ENCODE data around the gene SLC35C1. TPM values are rescaled to one million over a fixed set of nuclear protein-coding genes. Genes with fewer than 3 reads are reported as not detected.
A peak's percentile ranks its signal among the peaks of the same experiment; 100 is the strongest.

SLC35C1 gene
- polyA plus RNA-seq, 1 donor from 2014 or later: 8.9 TPM

DNA sequence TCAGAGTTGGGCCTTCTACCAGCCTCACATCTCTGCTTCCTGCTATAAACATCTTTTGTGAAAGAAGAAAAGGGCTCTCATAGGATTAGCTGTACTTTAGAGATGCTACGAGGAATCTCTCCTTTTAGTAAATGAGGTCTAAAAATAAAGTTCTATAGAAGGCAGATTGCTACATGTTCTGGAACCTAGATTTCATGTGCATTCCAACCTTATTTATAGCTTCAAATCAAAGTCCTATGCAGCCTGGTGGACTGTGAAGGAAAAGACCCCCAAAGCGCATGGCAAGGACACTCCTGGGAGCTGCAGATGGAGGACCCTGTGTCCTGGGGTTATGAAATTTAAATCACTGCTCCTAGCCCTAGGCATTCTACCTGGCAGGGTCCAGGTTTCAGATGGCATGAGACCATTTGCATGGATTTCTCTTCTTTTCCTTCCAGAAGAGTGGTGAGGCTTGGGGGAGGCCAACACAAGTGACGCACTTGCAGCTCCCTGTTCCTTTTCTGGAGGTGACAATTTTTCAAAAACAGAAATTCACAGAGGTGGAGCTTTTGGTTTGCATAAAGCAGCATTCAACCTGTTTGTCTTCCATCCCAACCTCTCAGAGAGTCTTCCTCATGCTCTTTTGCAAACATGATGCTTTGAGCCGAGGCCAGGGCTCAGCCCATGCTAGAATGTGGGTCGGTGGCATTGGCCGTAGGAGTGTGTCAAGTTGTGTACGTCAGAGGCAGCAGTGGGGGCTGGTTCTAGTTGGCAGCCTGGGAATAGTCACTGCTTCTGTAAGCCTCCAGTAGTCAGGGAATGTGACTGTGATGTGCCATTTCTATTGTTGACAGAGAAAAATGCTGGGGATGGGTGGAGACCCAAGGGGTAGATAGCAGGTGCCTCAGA lies 48.6 kb downstream of the SLC35C1 start:
- peak overlapping the region in 2 of 4 donors; percentile 32 for H3K4me3 Mint-ChIP-seq
- no peaks in the 10 kb centered on the region for H3K27me3 Mint-ChIP-seq
- H3K27ac Mint-ChIP-seq: peak overlapping the region in 1 of 3 donors; percentile 62
- H3K9me3 Mint-ChIP-seq: no peaks in the 10 kb centered on the region
- H3K4me1 Mint-ChIP-seq: peaks cover 17 to 37% (median 21%) of the 10 kb centered on the region in 3 donors
- peaks cover 1% of the 10 kb centered on the region for H3K36me3 Mint-ChIP-seq

DNA sequence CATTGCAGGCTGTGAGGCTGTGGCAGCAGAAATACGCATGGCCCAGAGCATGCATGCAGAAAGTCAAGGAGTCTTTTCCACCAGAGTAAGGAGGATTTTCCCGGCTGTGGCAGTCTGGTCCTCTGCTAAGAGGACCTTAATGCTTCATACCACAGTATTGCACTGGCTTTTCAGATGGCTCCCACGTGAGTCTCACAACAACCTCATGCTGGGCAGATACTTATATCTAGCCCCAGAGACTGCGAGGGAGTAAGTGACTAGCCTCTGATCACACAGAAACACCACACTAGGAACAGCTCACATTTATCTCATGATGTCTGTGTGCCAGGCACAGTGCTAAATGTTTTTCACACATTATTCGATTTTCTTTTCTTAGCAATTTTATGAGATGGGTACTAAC lies 50.4 kb downstream of the SLC35C1 start:
- peaks cover 9 to 26% (median 17%) of the 10 kb centered on the region in 3 donors for H3K4me1 Mint-ChIP-seq
- no peak overlapping the region for H3K27ac Mint-ChIP-seq
- H3K4me3 Mint-ChIP-seq: no peak overlapping the region
- H3K36me3 Mint-ChIP-seq: no peaks in the 10 kb centered on the region
- H3K9me3 Mint-ChIP-seq: no peaks in the 10 kb centered on the region
- no peaks in the 10 kb centered on the region for H3K27me3 Mint-ChIP-seq

DNA sequence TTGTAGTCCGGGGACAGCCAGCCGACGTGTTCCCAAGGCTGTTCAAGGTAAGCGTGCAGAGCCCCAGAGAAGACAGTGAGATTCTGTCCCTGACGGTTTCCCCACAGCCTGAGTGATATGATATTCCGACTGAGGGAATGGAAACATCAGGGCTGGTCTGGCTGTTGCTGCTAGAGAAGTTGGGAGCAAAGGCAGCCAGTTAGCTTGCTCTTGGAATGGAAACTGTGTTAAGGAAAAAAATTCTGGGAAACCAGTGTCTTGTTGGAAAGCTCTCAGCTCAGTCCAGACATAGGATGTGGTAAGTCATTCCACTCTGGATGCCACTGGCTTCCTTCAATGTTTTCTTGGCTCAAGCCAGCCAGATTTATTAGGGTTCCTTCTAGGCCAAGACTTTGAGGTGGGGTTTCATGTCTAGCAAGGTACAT lies 51.1 kb downstream of the SLC35C1 start:
- Mint-ChIP-seq H3K27ac (no peak overlapping the region), H3K36me3 (peaks cover 1% of the 10 kb centered on the region)

DNA sequence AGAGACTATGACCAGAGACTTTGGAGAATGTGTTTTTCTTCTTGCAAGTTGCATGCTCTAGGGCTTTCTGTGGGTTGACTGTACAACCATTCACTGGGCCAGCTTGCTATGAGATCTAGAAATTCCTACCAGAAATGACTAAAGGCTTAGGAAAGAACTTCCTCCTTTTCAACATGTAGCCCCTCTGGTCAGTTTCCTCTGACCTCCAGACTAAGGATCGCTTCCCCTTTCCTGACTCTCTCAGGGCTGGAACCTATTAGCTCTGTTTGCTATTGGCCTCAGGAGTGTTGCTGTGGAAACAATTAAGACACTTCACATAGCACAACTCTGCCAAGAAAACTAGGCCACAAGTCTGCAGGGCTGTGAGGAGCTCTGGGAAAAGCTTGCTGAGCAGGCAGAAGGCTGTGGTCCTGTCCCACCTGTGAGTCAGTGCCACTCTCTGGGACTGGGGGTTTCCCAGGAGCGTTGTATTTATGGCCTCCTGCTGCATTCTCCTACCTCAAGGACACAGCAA lies 53.1 kb downstream of the SLC35C1 start:
- no peak overlapping the region for H3K4me3 Mint-ChIP-seq
- peaks cover 4% of the 10 kb centered on the region for H3K36me3 Mint-ChIP-seq
- H3K4me1 Mint-ChIP-seq: peaks cover 2 to 5% (median 3%) of the 10 kb centered on the region in 3 donors
- no peaks in the 10 kb centered on the region for H3K27me3 Mint-ChIP-seq
- no peak overlapping the region for H3K27ac Mint-ChIP-seq
- no peaks in the 10 kb centered on the region for H3K9me3 Mint-ChIP-seq

More for the DNA sequence above, 51.1 kb downstream of the SLC35C1 start:
- Mint-ChIP-seq H3K9me3 (no peaks in the 10 kb centered on the region), H3K4me3 (no peak overlapping the region), H3K4me1 (peaks cover 9 to 20% (median 13%) of the 10 kb centered on the region in 3 donors), H3K27me3 (no peaks in the 10 kb centered on the region)

DNA sequence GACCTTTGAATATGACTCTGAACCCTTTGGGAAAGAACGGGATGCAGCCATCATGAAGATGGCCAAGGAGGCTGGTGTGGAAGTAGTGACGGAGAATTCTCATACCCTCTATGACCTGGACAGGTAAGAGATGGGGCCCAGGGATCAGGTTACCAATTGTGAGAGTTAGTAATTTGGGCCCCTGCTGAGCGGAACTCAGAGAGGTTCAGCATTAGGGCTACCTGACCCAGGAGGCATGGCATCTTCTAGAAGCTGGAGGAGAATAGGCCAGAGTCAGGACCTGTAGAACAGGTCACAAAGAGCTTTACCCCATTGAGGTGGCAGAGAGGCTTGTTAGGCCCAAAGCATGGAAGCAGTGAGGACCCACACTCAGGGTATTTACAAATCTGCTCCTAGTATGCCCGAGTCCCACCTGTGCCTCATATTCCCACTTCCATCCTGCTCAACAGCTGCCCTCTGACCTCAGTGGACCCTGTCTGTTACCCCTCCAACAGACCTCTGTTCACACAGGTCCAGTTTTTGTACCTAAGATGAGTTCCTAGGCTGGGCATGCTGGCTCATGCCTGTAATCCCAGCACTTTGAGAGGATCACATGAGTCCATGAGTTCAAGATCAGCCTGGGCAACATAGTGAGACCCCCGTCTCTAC lies 53.9 kb downstream of the SLC35C1 start:
- Mint-ChIP-seq H3K4me1 (peaks cover 0 to 2% (median under 1%) of the 10 kb centered on the region in 3 donors), H3K9me3 (no peaks in the 10 kb centered on the region), H3K36me3 (peaks cover 4% of the 10 kb centered on the region), H3K27ac (peak overlapping the region in 1 of 3 donors; percentile 59), H3K27me3 (no peaks in the 10 kb centered on the region), H3K4me3 (no peak overlapping the region)

DNA sequence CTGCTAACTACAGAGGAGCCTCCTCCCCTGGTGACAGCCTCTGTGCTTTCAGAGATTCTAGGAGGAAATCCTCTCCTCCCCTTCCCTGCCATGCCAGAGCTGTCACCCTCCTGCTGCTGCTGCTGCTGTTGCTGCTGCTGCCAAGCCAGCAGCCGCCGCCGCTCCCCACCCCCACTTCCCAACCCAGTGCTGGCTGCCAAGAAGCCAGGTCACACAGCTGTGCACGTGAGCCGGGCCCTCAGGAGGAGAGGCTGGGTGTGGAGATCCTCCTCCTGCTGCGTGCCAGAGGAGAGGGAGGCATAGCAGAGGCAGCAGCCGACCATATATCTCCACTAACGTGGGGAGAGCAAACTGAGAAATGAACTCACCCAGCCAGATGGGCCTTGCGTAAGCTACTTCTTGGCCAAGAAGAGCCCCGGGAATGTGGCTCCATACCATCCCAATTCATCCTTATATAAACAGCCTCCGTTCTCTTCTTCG lies 54.8 kb downstream of the SLC35C1 start:
- Mint-ChIP-seq H3K36me3 (peaks cover 4% of the 10 kb centered on the region), H3K27ac (no peak overlapping the region), H3K4me3 (no peak overlapping the region), H3K9me3 (no peaks in the 10 kb centered on the region), H3K4me1 (no peaks in the 10 kb centered on the region), H3K27me3 (no peaks in the 10 kb centered on the region)

DNA sequence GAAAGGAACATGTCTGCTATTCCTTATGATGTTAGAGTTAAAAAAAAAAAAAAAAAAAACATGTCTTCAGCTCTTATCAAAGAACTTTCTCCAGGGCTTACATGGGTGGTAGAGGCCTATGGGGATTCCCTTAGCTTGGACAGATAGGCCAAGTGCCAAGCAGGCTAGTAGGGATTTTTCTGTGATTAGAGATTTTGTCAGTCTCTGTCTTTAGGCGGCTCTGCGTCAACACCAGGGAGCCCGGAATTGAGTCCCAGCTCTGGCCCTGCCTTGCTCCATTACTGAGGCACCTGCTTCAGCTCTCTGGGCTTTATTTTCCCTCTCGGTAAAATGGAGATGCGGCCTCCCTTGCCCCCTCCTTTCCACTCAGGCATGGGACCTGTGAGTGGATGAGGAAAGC lies 55.4 kb downstream of the SLC35C1 start:
- Mint-ChIP-seq H3K4me1 (no peaks in the 10 kb centered on the region), H3K27ac (no peak overlapping the region), H3K4me3 (no peak overlapping the region), H3K27me3 (no peaks in the 10 kb centered on the region), H3K36me3 (peaks cover 4% of the 10 kb centered on the region), H3K9me3 (no peaks in the 10 kb centered on the region)

DNA sequence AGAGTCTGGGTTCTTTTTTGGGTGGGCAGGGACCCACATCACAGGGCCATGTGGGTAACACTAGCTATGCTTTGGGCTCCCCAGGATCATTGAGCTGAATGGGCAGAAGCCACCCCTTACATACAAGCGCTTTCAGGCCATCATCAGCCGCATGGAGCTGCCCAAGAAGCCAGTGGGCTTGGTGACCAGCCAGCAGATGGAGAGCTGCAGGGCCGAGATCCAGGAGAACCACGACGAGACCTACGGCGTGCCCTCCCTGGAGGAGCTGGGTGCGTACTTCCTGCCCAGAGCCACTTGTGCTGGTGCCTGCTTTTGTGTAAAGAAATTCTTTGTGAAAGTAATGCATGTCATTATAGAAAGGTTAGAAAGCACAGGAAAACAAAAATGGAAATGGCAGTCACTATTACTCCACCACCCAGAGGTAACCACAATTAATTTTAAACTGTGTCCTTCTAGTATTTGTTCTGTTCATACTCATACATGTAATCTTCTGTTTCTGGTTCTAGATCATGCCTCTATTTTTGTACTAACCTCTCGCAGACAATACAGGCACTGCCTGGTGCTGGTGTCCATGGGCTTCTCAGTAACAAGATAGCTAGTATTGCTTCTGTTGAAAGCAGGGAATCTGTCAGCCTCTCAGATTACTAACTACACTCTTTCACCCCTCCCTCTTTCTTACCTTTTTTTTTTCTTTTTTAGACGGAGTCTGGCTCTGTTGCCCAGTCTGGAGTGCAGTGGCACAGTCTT lies 56.0 kb downstream of the SLC35C1 start:
- peaks cover 4% of the 10 kb centered on the region for H3K36me3 Mint-ChIP-seq
- H3K27ac Mint-ChIP-seq: no peak overlapping the region

More for the DNA sequence above, 56.0 kb downstream of the SLC35C1 start:
- H3K27me3 Mint-ChIP-seq: no peaks in the 10 kb centered on the region
- no peaks in the 10 kb centered on the region for H3K4me1 Mint-ChIP-seq
- H3K4me3 Mint-ChIP-seq: no peak overlapping the region
- H3K9me3 Mint-ChIP-seq: no peaks in the 10 kb centered on the region

Other genes starting within 250 kb of the SLC35C1 start
- not detected for gene CHST1, start 139.5 kb upstream of the SLC35C1 start, polyA plus RNA-seq
- 39.3 TPM for gene CRY2, start 42.3 kb downstream of the SLC35C1 start, polyA plus RNA-seq
- gene MAPK8IP1, start 80.5 kb downstream of the SLC35C1 start, polyA plus RNA-seq: 0.26 TPM
- gene FREY1, start 102.1 kb downstream of the SLC35C1 start, polyA plus RNA-seq: not detected
- gene PEX16, start 112.7 kb downstream of the SLC35C1 start, polyA plus RNA-seq: 73.5 TPM
- gene LARGE2, start 117.5 kb downstream of the SLC35C1 start, polyA plus RNA-seq: 61.7 TPM

Measured in IgD-negative memory B cell (primary cell).